ENCODE measurements around the gene TUBA4A. TPM values are rescaled to one million over a fixed set of nuclear protein-coding genes. Genes with fewer than 3 reads are reported as not detected.

The TUBA4A gene
- total RNA-seq, 1 experiment from 2014 or later = 14.9 TPM

- BruUV-seq (replicated peaks) = no TSS peak
- no peaks in the 10 kb centered on the region for H3K9me3 Mint-ChIP-seq (ENCODE audit: unreplicated experiment)
- TF ChIP-seq CTCF (IDR thresholded peaks at IDR 0.05; ENCODE audit: insufficient read depth in 1 of 2, low read depth in 1 of 2, low read length in 1 of 2, severe bottlenecking in 1 of 2, unreplicated experiment in 1 of 2) = no peak
- H3K27me3 Mint-ChIP-seq (ENCODE audit: insufficient read depth, unreplicated experiment) = no peaks in the 10 kb centered on the region
- H3K9me3 ChIP-seq = no peaks in the 10 kb centered on the region
- ChIA-PET CTCF (no interaction called here), POLR2A (interaction anchor here (0.6 to 1.1 kb wide), 2 partner anchors 13 to 96 kb away, joined by 3 to 8 read pairs; partner anchors contain the start of genes DNAJB2 and DNPEP)
- H3K36me3 Mint-ChIP-seq (ENCODE audit: insufficient read depth, unreplicated experiment) = peaks cover 11% of the 10 kb centered on the region
- intact Hi-C loops (cut with micrococcal nuclease; ENCODE audit: unreplicated experiment) = no loop called here
- H3K27ac Mint-ChIP-seq (ENCODE audit: unreplicated experiment) = no peak overlapping the region
- H3K4me3 ChIP-seq (ENCODE audit: low read depth, low read length) = no peak overlapping the region
- no peaks in the 10 kb centered on the region for H3K4me1 Mint-ChIP-seq (ENCODE audit: low read depth, unreplicated experiment)
- H3K4me3 Mint-ChIP-seq (ENCODE audit: unreplicated experiment) = no peak overlapping the region
- H3K36me3 ChIP-seq (ENCODE audit: control insufficient read depth, insufficient read depth, low read length) = no peaks in the 10 kb centered on the region
- H3K27me3 ChIP-seq (replicated peaks; ENCODE audit: control insufficient read depth, insufficient read depth, low read length) = no peaks in the 10 kb centered on the region
- H3K4me1 ChIP-seq = 0 out of 2 replicates have a peak, but pooled peaks cover 4% of the 10 kb centered on the region
- no peak for DNase-seq
Observed at GRCh38 chr2:219291910-219292490, 38.3 kb upstream of the TUBA4A start.

- POLR2A ChIA-PET = interaction anchor here (1.1 kb wide), 1 partner anchor 13 kb away, joined by 3 read pairs; the partner anchor contains the start of gene DNAJB2
- CTCF ChIA-PET = interaction anchor here (0.6 kb wide), 1 partner anchor 248 kb away, joined by 5 read pairs; no protein-coding TSS in a partner anchor
- no peak for DNase-seq
- intact Hi-C loops (cut with micrococcal nuclease; ENCODE audit: unreplicated experiment) = no loop called here
- no peaks in the 10 kb centered on the region for H3K9me3 Mint-ChIP-seq (ENCODE audit: unreplicated experiment)
- TF ChIP-seq CTCF (IDR thresholded peaks at IDR 0.05; ENCODE audit: insufficient read depth in 1 of 2, low read depth in 1 of 2, low read length in 1 of 2, severe bottlenecking in 1 of 2, unreplicated experiment in 1 of 2) = no peak
- H3K27ac Mint-ChIP-seq (ENCODE audit: unreplicated experiment) = no peak overlapping the region
- Histone ChIP-seq H3K9me3 (no peaks in the 10 kb centered on the region), H3K36me3 (ENCODE audit: control insufficient read depth, insufficient read depth, low read length) (no peaks in the 10 kb centered on the region), H3K4me3 (ENCODE audit: low read depth, low read length) (no peak overlapping the region), H3K4me1 (0 out of 2 replicates have a peak, but pooled peaks cover 4% of the 10 kb centered on the region), H3K27me3 (replicated peaks; ENCODE audit: control insufficient read depth, insufficient read depth, low read length) (no peaks in the 10 kb centered on the region)
- no peaks in the 10 kb centered on the region for H3K4me1 Mint-ChIP-seq (ENCODE audit: low read depth, unreplicated experiment)
- peaks cover 13% of the 10 kb centered on the region for H3K36me3 Mint-ChIP-seq (ENCODE audit: insufficient read depth, unreplicated experiment)
- no peaks in the 10 kb centered on the region for H3K27me3 Mint-ChIP-seq (ENCODE audit: insufficient read depth, unreplicated experiment)
- H3K4me3 Mint-ChIP-seq (ENCODE audit: unreplicated experiment) = no peak overlapping the region
- no TSS peak for BruUV-seq (replicated peaks)
Observed at GRCh38 chr2:219291394-219291793, 37.7 kb upstream of the TUBA4A start.

- Mint-ChIP-seq H3K9me3 (ENCODE audit: unreplicated experiment) (no peaks in the 10 kb centered on the region), H3K4me1 (ENCODE audit: low read depth, unreplicated experiment) (no peaks in the 10 kb centered on the region), H3K27ac (ENCODE audit: unreplicated experiment) (no peak overlapping the region), H3K36me3 (ENCODE audit: insufficient read depth, unreplicated experiment) (peaks cover 17% of the 10 kb centered on the region), H3K4me3 (ENCODE audit: unreplicated experiment) (no peak overlapping the region), H3K27me3 (ENCODE audit: insufficient read depth, unreplicated experiment) (no peaks in the 10 kb centered on the region)
- intact Hi-C loops (cut with micrococcal nuclease; ENCODE audit: unreplicated experiment) = no loop called here
- CTCF ChIA-PET = interaction anchor here (0.6 kb wide), 1 partner anchor 247 kb away, joined by 5 read pairs; no protein-coding TSS in a partner anchor
- no peak for DNase-seq
- Histone ChIP-seq H3K27me3 (replicated peaks; ENCODE audit: control insufficient read depth, insufficient read depth, low read length) (no peaks in the 10 kb centered on the region), H3K4me1 (0 out of 2 replicates have a peak, but pooled peaks cover 4% of the 10 kb centered on the region), H3K9me3 (no peaks in the 10 kb centered on the region), H3K36me3 (ENCODE audit: control insufficient read depth, insufficient read depth, low read length) (no peaks in the 10 kb centered on the region), H3K4me3 (ENCODE audit: low read depth, low read length) (no peak overlapping the region)
- POLR2A ChIA-PET = no interaction called here
- no peak for TF ChIP-seq CTCF (IDR thresholded peaks at IDR 0.05; ENCODE audit: insufficient read depth in 1 of 2, low read depth in 1 of 2, low read length in 1 of 2, severe bottlenecking in 1 of 2, unreplicated experiment in 1 of 2)
- BruUV-seq (replicated peaks) = no TSS peak
Observed at GRCh38 chr2:219290381-219291171, 36.9 kb upstream of the TUBA4A start.
